Neuronal stem cell (in vitro differentiated cells): ENCODE measurements around the gene SLC12A7.

Experiments
- DNase-seq: peaks from one replicate; pipeline ENCODE4 v3.0.0-alpha.2; 2013; ENCODE audit warnings: low spot score
- H2AFZ ChIP-seq: one replicate; pipeline ENCODE4 v1.6.1; 2013; ENCODE audit warnings: mild to moderate bottlenecking, low read length, inconsistent platforms
- H2AK5ac ChIP-seq: 2 replicates; pipeline ENCODE4 v1.6.1; 2013; ENCODE audit warnings: low read depth, mild to moderate bottlenecking, inconsistent platforms, low read length, moderate library complexity, mixed read lengths
- H2BK120ac ChIP-seq: 2 replicates; pipeline ENCODE4 v1.6.1; 2013; ENCODE audit warnings: low read depth, mild to moderate bottlenecking, inconsistent platforms, low read length, moderate library complexity, mixed read lengths
- H2BK12ac ChIP-seq: one replicate; pipeline ENCODE4 v1.6.1; 2013; ENCODE audit warnings: low read length, inconsistent platforms
- H2BK15ac ChIP-seq: 2 replicates; pipeline ENCODE4 v1.6.1; 2013; ENCODE audit warnings: mild to moderate bottlenecking, low read length, inconsistent platforms, mixed read lengths
- H2BK5ac ChIP-seq: one replicate; pipeline ENCODE4 v1.6.1; 2013; ENCODE audit warnings: inconsistent platforms, mild to moderate bottlenecking, low read length, moderate library complexity
- H3K14ac ChIP-seq: one replicate; pipeline ENCODE4 v1.6.1; 2013; ENCODE audit warnings: low read length, inconsistent platforms
- H3K18ac ChIP-seq: 2 replicates; pipeline ENCODE4 v1.6.1; 2013; ENCODE audit warnings: low read length, inconsistent platforms
- H3K23ac ChIP-seq: 2 replicates; pipeline ENCODE4 v1.6.1; 2013; ENCODE audit warnings: low read depth, mild to moderate bottlenecking, mixed read lengths, low read length, inconsistent platforms; ENCODE audit not compliant: poor library complexity
- H3K27ac ChIP-seq: replicated peaks from 3 replicates; pipeline ENCODE4 v1.5.1; 2013; ENCODE audit warnings: low read length, inconsistent platforms
- H3K27me3 ChIP-seq, 3 experiments: 2 replicates each; pipeline ENCODE4 v1.6.1; 2013; ENCODE audit warnings: low read length in 3 of 3, mild to moderate bottlenecking in 2 of 3, inconsistent platforms in 1 of 3, low read depth in 1 of 3, mixed read lengths in 1 of 3, moderate library complexity in 1 of 3; ENCODE audit not compliant: control insufficient read depth in 3 of 3, insufficient read depth in 3 of 3
- H3K36me3 ChIP-seq, 2 donors: replicated peaks in 1 of 2; 2 replicates each; pipeline ENCODE4 v1.6.1; 2013; ENCODE audit warnings: low read length in 2 of 2; ENCODE audit not compliant: control insufficient read depth in 2 of 2, insufficient read depth in 2 of 2
- H3K4ac ChIP-seq: 2 replicates; pipeline ENCODE4 v1.6.1; 2013; ENCODE audit warnings: inconsistent platforms, mild to moderate bottlenecking, low read length, moderate library complexity
- H3K4me1 ChIP-seq, 2 donors: 1 replicate in 1 of 2; 2 replicates in 1 of 2; pipeline ENCODE4 v1.6.1; 2013; ENCODE audit warnings: low read length in 2 of 2, low read depth in 1 of 2; ENCODE audit not compliant: control insufficient read depth in 2 of 2, insufficient read depth in 1 of 2
- H3K4me2 ChIP-seq: one replicate; pipeline ENCODE4 v1.6.1; 2013; ENCODE audit warnings: mild to moderate bottlenecking, low read length, inconsistent platforms; ENCODE audit not compliant: insufficient read depth, poor library complexity, severe bottlenecking
- H3K4me3 ChIP-seq, 2 donors: 2 replicates each; pipeline ENCODE4 v1.5.1; 2013; ENCODE audit warnings: low read length in 2 of 2, mild to moderate bottlenecking in 2 of 2, inconsistent platforms in 1 of 2, moderate library complexity in 1 of 2
- H3K79me1 ChIP-seq: one replicate; pipeline ENCODE4 v1.6.1; 2013; ENCODE audit warnings: low read depth, mild to moderate bottlenecking, inconsistent platforms, low read length, moderate library complexity
- H3K9ac ChIP-seq: one replicate; pipeline ENCODE4 v1.6.1; 2013; ENCODE audit warnings: mild to moderate bottlenecking, low read depth, low read length, inconsistent platforms; ENCODE audit not compliant: poor library complexity
- H3K9me3 ChIP-seq, 2 donors: replicated peaks in 1 of 2; 2 replicates each; pipeline versions ENCODE3 to v1.6.1; 2013; ENCODE audit warnings: low read length in 2 of 2, mild to moderate bottlenecking in 2 of 2, inconsistent platforms in 1 of 2, low read depth in 1 of 2, mixed read lengths in 1 of 2, moderate library complexity in 1 of 2; ENCODE audit not compliant: control insufficient read depth in 2 of 2, insufficient read depth in 1 of 2
- H4K8ac ChIP-seq: one replicate; pipeline ENCODE4 v1.6.1; 2013; ENCODE audit warnings: low read depth, mild to moderate bottlenecking, inconsistent platforms, low read length, moderate library complexity
- H4K91ac ChIP-seq: one replicate; pipeline ENCODE4 v1.6.1; 2013; ENCODE audit warnings: low read length, low read depth, mild to moderate bottlenecking, inconsistent platforms; ENCODE audit not compliant: poor library complexity
- WGBS, 2 donors: extraction: QIAGEN DNeasy Blood & Tissue Kit; methylation state at CpG; one replicate each; pipeline ENCODE4 v1.1.7; 2013; ENCODE audit warnings: missing lambda C conversion rate in 2 of 2, mixed read lengths in 1 of 2; ENCODE audit not compliant: insufficient read length in 2 of 2, insufficient replicate concordance in 1 of 2; ENCODE audit errors: extremely low coverage in 2 of 2; 5-methylcytosine and 5-hydroxymethylcytosine counted together

SLC12A7 gene

DNA sequence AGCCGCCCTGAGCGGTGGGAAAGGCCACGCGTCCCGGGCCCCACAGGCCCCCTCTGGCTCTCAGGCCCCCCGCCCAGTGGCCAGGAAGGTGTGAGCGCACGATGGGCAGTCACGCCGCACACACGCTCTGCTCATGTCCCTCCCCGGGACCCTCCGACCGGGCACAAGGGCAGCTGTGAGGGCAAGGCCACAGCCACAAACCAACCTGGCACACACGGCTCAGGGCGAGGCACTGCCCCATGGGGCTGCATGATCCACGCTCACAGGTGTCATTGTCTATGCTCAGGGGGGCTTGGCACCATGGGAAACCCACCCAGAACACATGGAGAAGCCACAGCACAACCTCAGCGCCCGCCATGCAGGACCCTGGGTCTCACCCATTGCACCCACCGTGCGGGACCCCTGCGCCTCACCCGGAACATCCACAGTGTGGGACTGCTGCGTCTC, 51.3 kb downstream of the SLC12A7 start:
- Histone ChIP-seq H4K8ac (no peak overlapping the region), H3K27ac (no peak overlapping the region), H3K36me3 (peaks cover 43 to 64% of the 10 kb centered on the region in 2 donors), H3K4me3 (no peak overlapping the region), H4K91ac (no peak overlapping the region), H3K79me1 (peaks cover 5% of the 10 kb centered on the region), H2AK5ac (no peak overlapping the region), H2BK5ac (no peak overlapping the region), H2AFZ (no peak overlapping the region), H3K23ac (no peak overlapping the region), H3K4me2 (no peak overlapping the region), H3K18ac (no peak overlapping the region), H2BK120ac (no peak overlapping the region), H3K4me1 (peaks cover 0 to 10% of the 10 kb centered on the region in 2 donors), H3K9ac (no peak overlapping the region), H3K4ac (no peak overlapping the region), H3K14ac (peak overlapping the region; percentile 71), H2BK12ac (no peak overlapping the region), H3K27me3 (no peaks in the 10 kb centered on the region), H2BK15ac (no peak overlapping the region), H3K9me3 (no peaks in the 10 kb centered on the region)
- no CpG with 5 or more reads among the region's 24 CpGs for WGBS, 2 donors
- DNase-seq: no peak

DNA sequence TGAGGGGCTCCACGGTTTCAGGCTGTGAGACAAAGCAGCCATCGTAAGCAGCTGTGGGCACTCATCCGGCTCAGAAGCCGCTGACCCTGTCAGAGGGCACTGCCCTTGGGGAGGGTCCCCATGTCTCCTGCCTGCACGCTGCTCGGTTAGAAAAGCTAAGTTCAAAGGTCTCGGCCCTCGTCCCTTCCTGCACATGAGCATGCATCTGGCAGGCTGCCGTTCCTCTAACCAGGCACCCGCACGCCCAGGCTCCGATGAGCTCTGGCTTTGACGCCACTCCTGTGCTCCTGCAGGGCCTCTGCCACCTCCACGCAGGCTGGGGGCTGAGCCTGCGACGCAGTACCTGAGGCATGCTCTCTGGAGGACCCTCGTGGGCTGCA, 52.0 kb downstream of the SLC12A7 start:
- no peak overlapping the region for H3K4me3 ChIP-seq
- peak overlapping the region; percentile 20 for H3K23ac ChIP-seq
- DNase-seq: no peak
- H3K18ac ChIP-seq: no peak overlapping the region
- no peak overlapping the region for H2BK15ac ChIP-seq
- H3K79me1 ChIP-seq: peaks cover 8% of the 10 kb centered on the region
- H3K36me3 ChIP-seq: peaks cover 45 to 71% of the 10 kb centered on the region in 2 donors
- H2BK120ac ChIP-seq: no peak overlapping the region
- no CpG with 5 or more reads among the region's 17 CpGs for WGBS, 2 donors
- peak overlapping the region; percentile 71 for H3K14ac ChIP-seq
- no peak overlapping the region for H3K4ac ChIP-seq
- peaks cover 0 to 3% of the 10 kb centered on the region in 2 donors for H3K9me3 ChIP-seq
- H3K9ac ChIP-seq: no peak overlapping the region
- H2BK12ac ChIP-seq: no peak overlapping the region
- no peak overlapping the region for H2AK5ac ChIP-seq
- H4K8ac ChIP-seq: no peak overlapping the region
- no peak overlapping the region for H3K4me2 ChIP-seq
- no peak overlapping the region for H2BK5ac ChIP-seq
- H3K4me1 ChIP-seq: peaks cover 2 to 10% of the 10 kb centered on the region in 2 donors
- H3K27me3 ChIP-seq: no peaks in the 10 kb centered on the region
- no peak overlapping the region for H3K27ac ChIP-seq
- H2AFZ ChIP-seq: no peak overlapping the region
- no peak overlapping the region for H4K91ac ChIP-seq

DNA sequence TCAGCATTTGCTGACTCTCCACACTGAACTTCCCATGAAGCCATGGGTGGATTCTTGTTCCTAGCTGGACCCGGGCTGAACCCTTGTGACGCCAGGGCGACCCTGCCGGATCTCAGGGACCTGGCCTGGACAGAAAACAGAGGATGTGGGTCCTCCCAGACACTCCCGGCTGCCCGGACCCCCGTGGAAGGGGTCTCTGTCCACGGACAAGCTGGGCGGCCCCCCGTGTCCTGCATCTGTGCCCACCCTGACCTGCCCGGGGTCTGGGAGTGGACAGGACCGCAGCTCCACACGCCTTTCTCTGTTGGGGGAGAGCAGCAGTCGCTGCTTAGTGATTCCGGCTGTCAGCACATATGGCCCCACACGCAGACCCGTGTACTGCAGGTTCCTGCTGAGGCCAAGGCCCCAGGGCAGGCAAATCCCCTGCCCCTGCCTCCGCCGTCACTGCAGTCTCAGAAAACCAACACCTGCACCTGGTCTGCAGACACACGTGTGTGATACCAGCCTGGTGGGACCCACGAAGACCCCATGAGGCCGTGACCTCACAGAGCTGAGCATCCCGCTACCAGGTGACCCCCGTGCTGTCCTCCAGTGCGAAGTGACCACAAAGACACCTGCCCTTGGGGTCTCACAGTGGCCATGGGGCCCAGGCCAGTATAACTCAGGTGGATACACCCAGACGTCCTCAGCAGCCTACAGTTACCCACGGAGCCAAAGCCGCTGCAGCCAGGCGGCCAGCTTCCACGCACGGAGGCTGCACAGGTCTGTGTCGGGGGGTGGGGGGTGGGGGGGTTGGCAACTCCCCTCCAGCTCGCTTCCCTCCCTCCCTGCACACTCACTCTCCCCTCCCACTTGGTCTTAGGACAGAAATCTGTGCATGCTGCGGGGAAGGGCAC, 52.6 kb downstream of the SLC12A7 start:
- peaks cover 42 to 72% of the 10 kb centered on the region in 2 donors for H3K36me3 ChIP-seq
- no peak overlapping the region for H3K27ac ChIP-seq
- DNase-seq: no peak
- peaks cover 0 to 3% of the 10 kb centered on the region in 2 donors for H3K9me3 ChIP-seq
- H2BK5ac ChIP-seq: no peak overlapping the region
- no peak overlapping the region for H4K91ac ChIP-seq
- H3K4me2 ChIP-seq: no peak overlapping the region
- no CpG with 5 or more reads among the region's 34 CpGs for WGBS, 2 donors
- H3K4me3 ChIP-seq: no peak overlapping the region
- H2AK5ac ChIP-seq: no peak overlapping the region
- no peak overlapping the region for H3K4ac ChIP-seq
- no peak overlapping the region for H2BK12ac ChIP-seq
- H2BK120ac ChIP-seq: no peak overlapping the region
- H3K4me1 ChIP-seq: peaks cover 2 to 10% of the 10 kb centered on the region in 2 donors
- no peak overlapping the region for H2AFZ ChIP-seq
- H3K23ac ChIP-seq: peak overlapping the region; percentile 20
- no peak overlapping the region for H3K18ac ChIP-seq
- no peak overlapping the region for H4K8ac ChIP-seq
- no peak overlapping the region for H3K14ac ChIP-seq
- peaks cover 6% of the 10 kb centered on the region for H3K79me1 ChIP-seq
- no peak overlapping the region for H3K9ac ChIP-seq
- H2BK15ac ChIP-seq: no peak overlapping the region
- H3K27me3 ChIP-seq: no peaks in the 10 kb centered on the region

GRCh38 chr5:1058083-1058945, 53.5 kb downstream of the SLC12A7 start:
- Histone ChIP-seq H3K9me3 (peaks cover 0 to 3% of the 10 kb centered on the region in 2 donors), H2AK5ac (no peak overlapping the region), H3K4me1 (peaks cover 2 to 10% of the 10 kb centered on the region in 2 donors), H2BK15ac (no peak overlapping the region), H3K23ac (peak overlapping the region; percentile 70), H3K9ac (no peak overlapping the region), H3K79me1 (peaks cover 7% of the 10 kb centered on the region), H3K4me2 (no peak overlapping the region), H3K18ac (no peak overlapping the region), H4K8ac (no peak overlapping the region), H2BK120ac (no peak overlapping the region), H3K27ac (no peak overlapping the region), H3K27me3 (no peaks in the 10 kb centered on the region), H4K91ac (no peak overlapping the region), H3K36me3 (peaks cover 39 to 76% of the 10 kb centered on the region in 2 donors), H3K14ac (no peak overlapping the region), H3K4ac (no peak overlapping the region), H2BK12ac (no peak overlapping the region), H3K4me3 (no peak overlapping the region), H2AFZ (no peak overlapping the region), H2BK5ac (peak overlapping the region; percentile 82)
- WGBS, 2 donors: no CpG with 5 or more reads among the region's 36 CpGs
- no peak for DNase-seq
